Fibroblast of lung (primary cell): ENCODE results near the gene EFR3B.

Source experiments
- CTCF ChIP-seq, 2 donors: IDR thresholded peaks in 1 of 2; conservative IDR thresholded peaks in 1 of 2; 1 replicate in 1 of 2; 2 replicates in 1 of 2; pipeline ENCODE4 v1.5.1; 2011 to 2012; ENCODE audit warnings: low read length in 2 of 2, control low read depth in 1 of 2, inconsistent platforms in 1 of 2, low read depth in 1 of 2, mild to moderate bottlenecking in 1 of 2
- EZH2 ChIP-seq: IDR thresholded peaks from 2 replicates; pipeline ENCODE4 v1.5.1; 2012; ENCODE audit warnings: low read length, control low read depth, mild to moderate bottlenecking; ENCODE audit errors: missing control alignments

- no peak for TF ChIP-seq EZH2
- no peak for TF ChIP-seq CTCF (conservative IDR thresholded peaks at IDR 0.05 in 1 of 2, IDR thresholded peaks at IDR 0.05 in 1 of 2; ENCODE audit: low read depth in 1 of 2, low read length in 2 of 2)
Measured at GRCh38 chr2:25174192-25174861, 132.5 kb downstream of the EFR3B start.
